GM19238 (cell line): ENCODE measurements around the gene HOXC11.

Experiments
- DNase-seq: peaks from one replicate; pipeline ENCODE4 v3.0.0; 2011; ENCODE audit warnings: low spot score; ENCODE audit not compliant: insufficient read length

HOXC11 gene

GRCh38 chr12:54021432-54022013 lies 48.6 kb downstream of the HOXC11 start:
- DNase-seq: no peak

- no peak for DNase-seq
Observed at GRCh38 chr12:54022960-54023884, 50.3 kb downstream of the HOXC11 start.

DNA sequence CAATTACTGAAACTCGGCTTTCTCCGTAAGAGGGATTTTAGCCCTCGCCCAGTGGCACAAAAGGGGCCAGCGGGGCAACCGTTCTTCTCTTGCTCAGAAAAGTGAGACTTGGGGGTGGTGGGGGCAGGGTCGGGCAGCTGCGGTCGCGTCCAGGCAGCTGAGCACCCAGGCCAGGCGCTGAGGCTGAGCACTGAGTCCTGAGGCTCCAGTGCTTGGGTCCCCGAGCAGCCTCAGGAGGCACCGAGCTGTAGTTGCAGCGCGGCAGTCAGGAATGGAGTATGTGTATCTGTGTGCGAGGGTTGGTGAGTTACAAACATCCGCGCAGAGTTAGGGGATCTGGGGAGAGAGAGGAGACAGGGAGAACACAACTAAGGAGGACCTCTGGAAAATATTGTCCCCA lies 51.2 kb downstream of the HOXC11 start:
- DNase-seq: no peak

DNA sequence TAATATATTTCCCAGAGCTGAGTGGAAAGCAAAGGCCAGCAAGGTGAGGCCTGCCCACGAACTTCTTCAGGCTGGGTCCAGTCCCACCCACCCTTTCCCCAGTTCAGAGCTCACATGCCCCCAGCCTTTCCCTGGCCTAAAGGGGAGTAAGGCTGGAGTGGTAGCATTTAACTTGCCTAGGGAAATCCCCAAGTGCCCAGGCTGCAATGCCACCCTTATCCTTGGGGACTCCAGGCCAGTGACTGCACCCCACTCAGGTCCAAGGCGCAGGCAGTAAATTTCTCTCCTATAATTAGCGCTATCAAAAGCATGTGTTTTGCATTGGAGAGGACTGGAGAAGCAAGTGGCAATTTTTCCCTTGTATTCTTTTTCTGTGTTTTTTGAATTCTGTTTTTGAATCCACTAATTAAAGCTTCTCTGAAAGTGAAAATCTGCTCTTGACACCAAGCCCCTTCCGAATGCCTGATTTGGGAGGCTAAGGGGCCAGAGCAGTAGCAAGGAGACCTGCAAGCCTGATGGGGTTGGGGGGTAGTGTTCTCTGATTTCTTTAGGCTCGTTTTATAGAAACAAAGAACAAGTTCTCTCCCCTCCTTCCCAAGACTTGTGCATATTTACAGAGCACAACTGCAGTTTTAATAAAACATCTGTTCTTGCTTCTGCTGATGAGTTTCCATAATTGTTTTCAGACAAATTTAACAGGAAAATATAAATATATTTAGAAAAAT lies 51.8 kb downstream of the HOXC11 start:
- no peak for DNase-seq

DNA sequence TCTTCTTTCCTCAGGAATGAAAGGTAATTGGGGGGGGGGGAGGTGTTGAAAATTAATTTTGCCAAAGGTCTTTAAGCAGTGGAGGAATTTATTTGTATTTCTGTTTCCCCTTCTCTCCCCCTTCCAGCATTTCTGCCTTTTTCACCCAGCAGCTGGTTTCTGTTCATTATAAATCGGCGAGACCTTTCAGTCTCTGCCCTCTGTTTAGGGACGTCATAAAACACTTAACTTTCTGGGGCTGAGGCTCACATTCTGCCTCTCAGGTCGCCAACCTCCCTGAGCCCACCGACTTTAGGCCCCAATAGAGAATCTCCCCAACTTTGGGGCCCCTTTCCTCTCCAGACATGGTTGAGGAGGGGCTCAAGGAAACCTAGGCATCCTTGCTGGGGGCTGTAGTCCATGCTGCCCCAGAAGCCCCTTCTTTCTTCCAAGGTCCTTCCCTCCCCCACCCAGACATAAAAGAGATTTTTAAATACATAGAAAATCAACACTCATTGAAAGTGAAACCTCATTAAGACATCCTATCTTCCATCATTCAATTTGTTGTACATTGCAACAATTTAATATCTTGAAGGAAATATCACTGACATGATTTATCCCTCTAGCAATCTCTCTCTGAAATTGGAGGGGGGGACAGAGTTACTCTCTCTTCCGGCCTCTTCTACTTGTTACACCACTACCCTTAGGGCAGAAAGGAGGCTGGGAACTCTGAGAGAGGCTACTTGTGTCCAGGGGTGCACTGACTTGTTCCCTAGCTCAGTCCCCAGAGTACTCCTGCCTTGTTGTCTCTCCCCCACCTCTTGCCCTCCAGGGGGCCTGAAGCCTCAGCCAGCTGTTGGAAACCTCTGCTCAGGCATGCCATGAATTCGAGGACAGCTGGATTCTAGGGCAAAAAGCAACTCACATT lies 52.8 kb downstream of the HOXC11 start:
- no peak for DNase-seq

DNA sequence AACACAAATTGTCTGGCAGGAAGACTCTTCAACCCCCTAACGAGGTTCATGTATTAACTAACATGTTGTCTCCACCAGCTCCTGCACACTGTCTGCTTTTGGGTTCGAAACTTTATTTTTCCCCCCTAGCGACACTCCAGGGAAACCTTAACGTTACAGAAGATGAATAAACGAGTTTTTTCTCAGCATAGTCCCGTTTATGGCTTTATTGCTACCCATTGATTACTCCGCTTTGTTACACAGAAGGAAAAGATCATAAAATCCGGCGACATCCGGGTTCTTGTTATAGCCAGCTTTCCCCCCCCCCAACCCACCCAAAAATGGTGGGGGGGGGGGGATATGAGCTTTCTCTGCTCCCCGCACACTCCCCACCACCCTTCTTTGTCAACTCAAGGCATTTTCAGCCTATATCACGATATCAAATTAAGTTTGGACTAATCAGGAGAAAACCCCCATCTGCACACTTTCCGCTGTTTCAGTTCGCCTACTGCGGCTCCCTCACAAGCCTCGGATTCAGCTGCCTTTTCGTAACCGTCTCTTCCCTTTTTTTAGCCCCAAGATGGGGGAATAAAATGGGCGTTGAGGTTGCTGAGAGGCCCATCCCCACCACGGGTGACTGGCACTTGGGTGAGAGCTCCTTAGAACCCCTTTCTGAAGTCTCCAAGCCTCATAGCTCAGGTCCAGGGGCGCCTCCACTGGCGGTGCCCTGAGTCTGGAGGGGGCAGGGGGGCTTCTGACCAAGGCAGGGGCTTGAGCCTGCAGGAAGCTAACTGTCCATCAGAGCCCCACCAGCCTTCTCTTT lies 53.9 kb downstream of the HOXC11 start:
- no peak for DNase-seq
